Stomach (tissue), 4 donors: ENCODE data around the gene SOX8.

Experiments used
- EP300 ChIP-seq: sonication (generic); formaldehyde crosslinking; IDR thresholded peaks from one replicate; pipeline ENCODE4 v1.6.1; 2017; ENCODE audit warnings: antibody characterized with exemption
- POLR2A ChIP-seq, 4 donors: fragments of 450-650 bp; IDR thresholded peaks; one replicate each; pipeline ENCODE4 v1.6.1; 2016; ENCODE audit warnings: antibody characterized with exemption in 4 of 4, control low read depth in 2 of 4, mild to moderate bottlenecking in 1 of 4, moderate library complexity in 1 of 4
- TF ChIP-seq, protein P1 (sequence below), 7 experiments: fragments of 450-650 bp in 4 of 7; fragments of 200-600 bp in 3 of 7; sonication (generic) in 3 of 7; IDR thresholded peaks; one replicate each; pipeline ENCODE4 v1.5.1; 2016 to 2019; ENCODE audit warnings: antibody characterized with exemption in 7 of 7, control low read depth in 2 of 7, mild to moderate bottlenecking in 1 of 7

GRCh38 chr16:1019231-1020090 lies 37.9 kb downstream of the SOX8 start:
- TF ChIP-seq, protein P1, sequence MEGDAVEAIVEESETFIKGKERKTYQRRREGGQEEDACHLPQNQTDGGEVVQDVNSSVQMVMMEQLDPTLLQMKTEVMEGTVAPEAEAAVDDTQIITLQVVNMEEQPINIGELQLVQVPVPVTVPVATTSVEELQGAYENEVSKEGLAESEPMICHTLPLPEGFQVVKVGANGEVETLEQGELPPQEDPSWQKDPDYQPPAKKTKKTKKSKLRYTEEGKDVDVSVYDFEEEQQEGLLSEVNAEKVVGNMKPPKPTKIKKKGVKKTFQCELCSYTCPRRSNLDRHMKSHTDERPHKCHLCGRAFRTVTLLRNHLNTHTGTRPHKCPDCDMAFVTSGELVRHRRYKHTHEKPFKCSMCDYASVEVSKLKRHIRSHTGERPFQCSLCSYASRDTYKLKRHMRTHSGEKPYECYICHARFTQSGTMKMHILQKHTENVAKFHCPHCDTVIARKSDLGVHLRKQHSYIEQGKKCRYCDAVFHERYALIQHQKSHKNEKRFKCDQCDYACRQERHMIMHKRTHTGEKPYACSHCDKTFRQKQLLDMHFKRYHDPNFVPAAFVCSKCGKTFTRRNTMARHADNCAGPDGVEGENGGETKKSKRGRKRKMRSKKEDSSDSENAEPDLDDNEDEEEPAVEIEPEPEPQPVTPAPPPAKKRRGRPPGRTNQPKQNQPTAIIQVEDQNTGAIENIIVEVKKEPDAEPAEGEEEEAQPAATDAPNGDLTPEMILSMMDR (IDR thresholded peaks at IDR 0.05), result peak in 1 of 7 experiments; percentile 4
- TF ChIP-seq POLR2A (IDR thresholded peaks at IDR 0.05), result no peak
- no peak for TF ChIP-seq EP300
